ENCODE data around the gene SYPL1.

The SYPL1 gene

DNA sequence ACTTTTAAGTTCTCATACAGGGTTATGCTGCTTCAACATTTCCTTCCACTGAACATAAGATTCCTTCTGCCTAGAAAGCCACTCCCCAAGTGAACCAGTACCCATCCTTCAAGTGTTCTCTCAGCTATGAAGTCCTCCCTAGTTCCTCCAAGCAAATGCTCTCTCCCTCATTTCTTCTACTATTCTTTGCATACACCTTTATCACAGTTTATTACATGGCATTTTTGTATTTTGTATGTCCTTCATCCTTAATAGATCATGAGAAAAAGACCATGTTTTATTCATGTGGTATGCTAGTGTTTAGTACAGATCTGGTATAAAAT, 1.9 kb downstream of the SYPL1 start:
- Mint-ChIP-seq H3K4me3 (peak overlapping the region; percentile 31), H3K4me1 (peaks cover 69% of the 10 kb centered on the region), H3K9me3 (no peaks in the 10 kb centered on the region), H3K27me3 (no peaks in the 10 kb centered on the region), H3K27ac (peak overlapping the region; percentile 6), H3K36me3 (no peaks in the 10 kb centered on the region)

DNA sequence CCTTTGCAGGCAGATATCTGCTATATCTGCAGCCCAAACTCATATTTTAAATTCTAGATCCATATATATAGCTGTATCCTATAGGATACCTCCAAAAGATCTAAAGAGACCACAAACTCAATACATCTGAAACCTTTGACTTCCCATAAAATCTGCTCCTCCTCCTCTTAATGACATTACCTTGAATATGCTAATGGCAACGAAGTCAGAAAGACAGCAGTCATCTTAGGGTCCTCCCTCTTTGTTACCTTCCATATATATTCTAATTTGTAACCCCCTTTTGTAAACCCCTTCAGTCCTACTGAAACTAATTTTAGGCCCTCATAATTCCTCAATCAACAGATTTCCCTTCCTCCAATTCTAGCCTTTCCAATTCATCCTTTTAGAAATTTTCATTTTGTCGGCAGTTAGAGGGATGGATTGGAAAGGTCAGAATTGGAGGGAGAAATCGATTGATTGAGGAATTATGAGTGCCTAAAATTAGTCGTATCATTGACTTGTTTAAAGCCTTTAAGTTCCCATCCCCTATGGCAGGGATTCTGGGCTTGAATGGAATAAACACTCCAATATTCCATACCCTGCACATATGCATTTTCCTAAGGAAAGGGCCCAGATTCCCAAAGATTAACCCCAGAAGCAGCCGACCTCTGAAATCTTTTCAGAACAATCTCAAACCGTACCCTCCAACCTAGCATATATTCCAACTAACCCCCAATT, 2.4 kb downstream of the SYPL1 start:
- Mint-ChIP-seq H3K9me3 (no peaks in the 10 kb centered on the region), H3K27me3 (no peaks in the 10 kb centered on the region), H3K4me3 (peak overlapping the region; percentile 31), H3K36me3 (no peaks in the 10 kb centered on the region), H3K4me1 (peaks cover 69% of the 10 kb centered on the region), H3K27ac (peak overlapping the region; percentile 1)

DNA sequence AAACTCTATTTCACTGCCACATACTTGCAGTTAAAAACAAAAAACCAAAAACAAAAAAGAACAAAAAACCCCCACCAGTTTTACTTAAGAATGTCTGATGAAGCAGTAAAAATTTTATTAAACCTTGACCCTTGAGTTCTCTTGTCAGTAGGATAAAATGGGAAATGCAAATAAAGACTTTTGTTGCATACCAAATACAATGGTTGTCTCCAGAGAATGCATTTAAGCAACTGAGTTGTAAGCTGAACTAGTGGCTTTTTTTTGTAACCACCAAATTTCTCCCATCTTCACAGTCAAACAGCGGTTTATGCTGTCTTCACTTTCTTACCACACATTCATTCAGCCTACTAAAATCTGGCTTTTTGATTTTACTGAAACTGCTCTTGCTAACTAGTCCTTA, 3.1 kb downstream of the SYPL1 start:
- H3K36me3 Mint-ChIP-seq, result no peaks in the 10 kb centered on the region
- peaks cover 67% of the 10 kb centered on the region for H3K4me1 Mint-ChIP-seq
- H3K9me3 Mint-ChIP-seq, result no peaks in the 10 kb centered on the region
- H3K27ac Mint-ChIP-seq, result no peak overlapping the region
- H3K27me3 Mint-ChIP-seq, result no peaks in the 10 kb centered on the region
- peak overlapping the region; percentile 6 for H3K4me3 Mint-ChIP-seq

DNA sequence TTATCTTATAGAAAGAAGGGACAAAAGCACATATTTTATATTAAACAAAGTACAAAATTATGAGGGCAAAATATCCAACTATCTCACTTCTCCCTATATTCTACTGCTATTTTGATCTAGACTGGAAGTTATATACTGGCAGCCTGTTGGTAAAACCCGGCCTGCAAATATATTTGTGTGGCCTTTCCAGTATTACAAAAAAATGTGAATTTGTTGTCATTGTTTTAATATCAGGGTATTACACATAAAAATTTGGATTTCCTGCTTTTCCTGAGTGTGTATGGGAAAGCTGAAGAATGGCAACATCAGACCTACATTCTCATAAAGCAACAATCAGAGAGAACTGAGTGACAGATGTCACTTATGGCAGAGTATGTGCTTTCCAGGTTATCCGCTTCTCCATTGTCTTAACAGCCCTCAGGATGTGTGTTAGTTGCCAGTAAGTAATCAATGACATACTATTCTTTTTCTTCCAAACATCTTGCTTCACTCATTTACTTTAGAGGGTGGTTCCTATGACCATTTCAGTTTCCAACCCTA, 7.3 kb downstream of the SYPL1 start:
- H3K4me3 Mint-ChIP-seq, result no peak overlapping the region
- H3K4me1 Mint-ChIP-seq, result peaks cover 75% of the 10 kb centered on the region
- H3K27me3 Mint-ChIP-seq, result no peaks in the 10 kb centered on the region
- peak overlapping the region; percentile 37 for H3K27ac Mint-ChIP-seq
- no peaks in the 10 kb centered on the region for H3K9me3 Mint-ChIP-seq
- peaks cover under 1% of the 10 kb centered on the region for H3K36me3 Mint-ChIP-seq

DNA sequence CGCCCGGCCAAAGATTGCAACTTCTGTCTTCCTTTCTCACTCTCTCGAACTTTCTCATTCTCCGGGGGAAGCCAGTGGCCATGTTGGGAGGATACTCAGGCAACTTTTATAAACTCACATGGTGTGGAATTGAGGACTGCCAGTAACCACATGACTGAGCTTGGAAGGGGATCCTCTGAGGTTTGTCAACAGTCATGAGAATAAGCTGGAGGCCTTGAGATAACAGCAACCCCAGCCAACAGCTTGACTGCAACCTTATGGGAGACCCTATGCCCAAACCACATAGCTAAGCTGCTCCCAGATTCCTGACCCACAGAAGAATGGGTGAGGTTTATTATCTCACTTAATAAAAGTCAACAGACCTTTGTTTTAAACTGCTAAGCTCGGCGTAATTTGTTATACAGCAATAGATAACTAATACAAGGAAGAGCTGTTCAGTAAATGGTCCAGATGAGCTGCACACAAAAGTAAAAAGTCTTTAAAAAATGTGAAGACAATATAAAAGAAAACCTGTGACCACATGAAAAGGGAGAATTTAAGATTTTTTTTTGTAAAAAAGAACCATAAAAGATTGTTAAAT, 9.6 kb downstream of the SYPL1 start:
- Mint-ChIP-seq H3K27ac (no peak overlapping the region), H3K27me3 (no peaks in the 10 kb centered on the region), H3K36me3 (peaks cover 5% of the 10 kb centered on the region), H3K4me1 (peaks cover 70% of the 10 kb centered on the region), H3K9me3 (no peaks in the 10 kb centered on the region), H3K4me3 (no peak overlapping the region)

DNA sequence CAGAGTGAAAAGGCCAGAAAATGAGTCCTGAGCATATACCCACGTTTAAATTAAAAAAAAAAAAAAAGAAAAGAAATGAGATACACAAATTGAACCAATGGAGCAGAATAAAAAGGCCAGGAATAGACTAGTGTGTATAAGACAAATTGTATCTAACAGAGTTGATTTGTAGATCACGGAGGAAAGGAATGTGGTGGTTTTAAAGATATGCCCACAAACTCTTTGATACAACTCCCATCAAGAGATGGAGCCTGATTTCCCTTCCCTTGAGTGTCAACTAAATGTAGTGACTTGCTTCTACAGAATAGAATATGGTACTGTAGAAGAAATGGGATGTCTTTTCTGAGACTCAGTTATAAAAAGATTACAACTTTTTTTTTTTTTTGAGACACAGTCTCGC, 10.4 kb downstream of the SYPL1 start:
- Mint-ChIP-seq H3K36me3 (peaks cover 5% of the 10 kb centered on the region), H3K4me1 (peaks cover 70% of the 10 kb centered on the region)

DNA sequence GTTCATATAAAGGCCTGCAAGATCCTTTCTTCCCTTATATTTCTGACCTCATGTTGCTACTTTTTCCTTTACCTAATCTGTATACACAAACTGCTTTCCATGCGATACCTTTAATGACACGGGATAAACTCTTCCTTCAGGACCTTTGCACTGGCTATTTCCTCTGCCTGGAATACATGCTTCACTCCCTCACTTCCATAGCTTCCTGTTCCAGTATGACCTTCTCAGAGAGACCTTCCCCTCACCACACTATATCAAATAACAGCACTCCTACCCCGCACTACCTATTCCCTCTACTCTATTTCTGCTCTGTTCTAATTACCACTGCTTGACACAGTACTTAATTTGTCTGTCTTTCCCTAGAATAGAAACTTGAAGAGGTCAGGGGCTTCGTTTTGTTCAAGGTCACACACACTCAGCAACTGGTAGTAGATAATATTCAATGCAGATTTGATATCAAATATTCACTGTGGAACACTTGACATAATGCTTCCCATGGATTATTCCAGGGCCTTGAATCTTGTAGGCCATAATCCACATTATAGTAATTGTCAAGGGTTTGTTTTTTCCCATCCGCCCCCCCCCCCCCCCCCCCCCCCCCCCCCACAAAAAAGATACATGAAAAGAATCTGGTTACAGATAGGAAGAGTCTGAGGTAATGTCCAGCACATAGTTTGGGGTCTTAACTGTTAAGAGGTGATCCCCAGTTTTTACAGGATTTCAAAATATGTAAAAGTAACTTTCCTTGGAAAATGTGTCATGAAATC, 11.1 kb downstream of the SYPL1 start:
- Mint-ChIP-seq H3K4me1 (peaks cover 68% of the 10 kb centered on the region), H3K4me3 (no peak overlapping the region), H3K27me3 (no peaks in the 10 kb centered on the region), H3K9me3 (no peaks in the 10 kb centered on the region), H3K36me3 (peaks cover 5% of the 10 kb centered on the region), H3K27ac (peak overlapping the region; percentile 20)

More for the DNA sequence above, 10.4 kb downstream of the SYPL1 start:
- Mint-ChIP-seq H3K27ac (no peak overlapping the region), H3K4me3 (no peak overlapping the region), H3K9me3 (no peaks in the 10 kb centered on the region), H3K27me3 (no peaks in the 10 kb centered on the region)

DNA sequence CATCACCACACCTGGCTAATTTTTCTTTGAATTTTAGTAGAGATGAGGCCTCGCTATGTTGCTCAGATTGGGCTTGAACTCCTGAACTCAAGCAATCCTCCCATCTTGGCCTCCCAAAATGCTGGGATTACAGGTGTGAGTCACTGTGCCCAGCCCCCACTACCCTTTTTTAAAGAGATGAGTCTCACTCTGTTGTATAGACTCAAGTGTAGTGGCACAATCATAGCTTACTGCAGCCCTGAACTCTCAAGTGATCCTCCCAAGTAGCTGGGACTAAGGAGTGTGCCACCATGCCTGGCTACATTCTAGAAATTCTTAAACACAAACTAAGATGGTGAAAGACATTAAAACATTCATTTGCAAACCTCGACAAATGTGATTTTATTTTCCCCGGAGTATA, 12.6 kb downstream of the SYPL1 start:
- Mint-ChIP-seq H3K27ac (peak overlapping the region; percentile 30), H3K4me1 (peaks cover 54% of the 10 kb centered on the region), H3K4me3 (no peak overlapping the region), H3K27me3 (no peaks in the 10 kb centered on the region), H3K9me3 (no peaks in the 10 kb centered on the region), H3K36me3 (peaks cover 7% of the 10 kb centered on the region)

DNA sequence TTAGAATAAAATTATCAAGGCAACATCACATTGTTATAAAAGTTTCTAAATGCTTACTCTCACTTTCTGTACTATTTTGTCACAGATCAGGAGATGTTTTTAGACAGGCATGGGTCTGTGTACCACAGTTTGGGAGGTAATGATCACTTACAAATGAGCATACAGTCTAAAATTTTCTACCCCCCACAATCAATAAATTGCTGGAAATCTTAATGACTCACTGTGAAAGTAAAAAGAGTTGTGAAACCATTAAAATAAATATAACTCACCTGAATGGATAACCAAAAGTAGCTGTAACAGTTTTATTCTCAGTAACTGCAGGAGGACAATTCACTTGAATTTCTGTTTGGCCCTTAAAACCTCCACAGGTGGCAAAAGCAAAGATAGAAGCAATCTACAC, 13.2 kb downstream of the SYPL1 start:
- H3K9me3 Mint-ChIP-seq, result no peaks in the 10 kb centered on the region
- peak overlapping the region; percentile 0 for H3K4me3 Mint-ChIP-seq
- no peak overlapping the region for H3K27ac Mint-ChIP-seq
- H3K4me1 Mint-ChIP-seq, result peaks cover 51% of the 10 kb centered on the region
- H3K36me3 Mint-ChIP-seq, result peaks cover 7% of the 10 kb centered on the region
- H3K27me3 Mint-ChIP-seq, result no peaks in the 10 kb centered on the region

DNA sequence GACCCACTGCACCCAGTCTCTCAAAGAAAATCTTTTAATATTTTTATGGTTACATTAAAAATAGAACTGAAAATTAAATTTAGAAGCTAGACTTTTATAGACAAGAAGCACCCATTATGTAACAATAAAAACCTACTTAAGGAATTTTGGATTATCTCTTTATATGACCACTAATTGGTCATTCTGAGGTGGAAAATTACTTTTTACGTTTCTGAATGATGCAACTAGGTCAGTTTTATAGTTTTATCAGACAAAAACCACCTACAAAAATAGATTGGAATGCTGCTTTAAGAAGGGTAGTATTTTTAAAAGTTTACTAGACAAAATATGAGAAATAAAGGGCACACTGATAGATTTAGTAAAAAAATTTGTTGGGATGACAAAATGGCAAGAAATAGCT, 16.5 kb downstream of the SYPL1 start:
- H3K4me1 Mint-ChIP-seq, result peaks cover 36% of the 10 kb centered on the region
- no peaks in the 10 kb centered on the region for H3K27me3 Mint-ChIP-seq
- H3K36me3 Mint-ChIP-seq, result peaks cover 20% of the 10 kb centered on the region
- no peak overlapping the region for H3K4me3 Mint-ChIP-seq
- H3K9me3 Mint-ChIP-seq, result no peaks in the 10 kb centered on the region
- H3K27ac Mint-ChIP-seq, result no peak overlapping the region

DNA sequence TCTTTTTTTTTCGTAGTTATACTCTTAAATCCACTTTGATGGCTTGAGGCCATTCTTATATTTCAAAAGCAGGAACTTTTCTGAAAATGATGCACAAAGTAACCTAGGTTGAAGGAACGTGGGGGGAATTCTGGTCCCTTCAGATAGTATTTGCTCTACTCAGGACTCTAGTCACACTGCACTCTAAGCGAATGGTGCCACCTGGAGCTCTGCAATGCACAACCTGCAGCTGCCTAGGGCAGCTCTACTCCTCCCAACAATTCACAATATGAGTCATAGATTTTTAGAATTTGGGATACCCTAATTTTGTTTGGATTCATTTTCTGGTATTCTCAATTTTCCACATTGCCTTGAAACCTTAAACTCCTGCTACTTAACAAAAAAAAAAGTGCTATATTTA, 17.3 kb downstream of the SYPL1 start:
- peaks cover 23% of the 10 kb centered on the region for H3K36me3 Mint-ChIP-seq
- H3K9me3 Mint-ChIP-seq, result no peaks in the 10 kb centered on the region
- H3K4me1 Mint-ChIP-seq, result peaks cover 35% of the 10 kb centered on the region
- H3K27me3 Mint-ChIP-seq, result no peaks in the 10 kb centered on the region
- no peak overlapping the region for H3K4me3 Mint-ChIP-seq
- H3K27ac Mint-ChIP-seq, result no peak overlapping the region

DNA sequence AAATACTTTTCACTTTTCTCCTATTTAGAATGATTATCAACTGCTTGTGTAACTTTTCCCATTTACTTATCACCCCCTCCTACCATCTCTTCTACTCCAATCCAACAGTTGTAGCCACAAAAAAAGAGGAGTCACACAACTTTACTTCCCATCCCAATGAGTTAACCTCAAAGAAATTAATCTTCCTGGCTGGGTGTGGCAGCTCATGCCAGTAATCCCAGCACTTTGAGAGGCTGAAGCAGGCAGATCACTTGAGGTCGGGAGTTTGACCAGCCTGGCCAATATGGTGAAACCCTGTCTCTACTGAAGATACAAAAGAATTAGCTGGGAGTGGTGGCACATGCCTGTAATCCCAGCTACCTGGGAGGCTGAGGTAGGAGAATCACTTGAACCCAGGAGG, 19.9 kb downstream of the SYPL1 start:
- H3K4me3 Mint-ChIP-seq, result no peak overlapping the region
- H3K9me3 Mint-ChIP-seq, result no peaks in the 10 kb centered on the region
- H3K27me3 Mint-ChIP-seq, result no peaks in the 10 kb centered on the region
- H3K4me1 Mint-ChIP-seq, result peaks cover 30% of the 10 kb centered on the region
- H3K36me3 Mint-ChIP-seq, result peaks cover 26% of the 10 kb centered on the region
- H3K27ac Mint-ChIP-seq, result peak overlapping the region; percentile 43

DNA sequence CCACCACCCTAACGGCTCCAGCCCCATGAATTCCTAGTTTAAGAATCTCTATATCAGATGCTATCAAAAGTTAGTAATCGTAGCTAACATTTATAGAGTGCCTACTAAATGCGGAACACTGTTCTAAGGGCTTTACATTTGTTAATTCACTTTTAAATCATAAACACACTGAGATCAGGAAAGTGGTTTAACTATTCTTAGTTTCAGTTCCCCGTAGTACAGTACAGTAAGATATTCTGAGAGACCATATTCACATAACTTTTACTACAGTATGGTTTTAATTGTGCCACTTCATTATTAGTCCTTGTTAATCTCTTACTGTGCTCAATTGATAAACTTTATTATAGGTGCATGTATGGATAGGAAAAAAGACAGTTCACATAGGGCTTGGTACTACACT, 22.5 kb downstream of the SYPL1 start:
- H3K4me1 Mint-ChIP-seq, result peaks cover 40% of the 10 kb centered on the region
- peak overlapping the region; percentile 71 for H3K27ac Mint-ChIP-seq
- peaks cover 24% of the 10 kb centered on the region for H3K36me3 Mint-ChIP-seq
- H3K4me3 Mint-ChIP-seq, result no peak overlapping the region
- H3K27me3 Mint-ChIP-seq, result no peaks in the 10 kb centered on the region
- H3K9me3 Mint-ChIP-seq, result no peaks in the 10 kb centered on the region

DNA sequence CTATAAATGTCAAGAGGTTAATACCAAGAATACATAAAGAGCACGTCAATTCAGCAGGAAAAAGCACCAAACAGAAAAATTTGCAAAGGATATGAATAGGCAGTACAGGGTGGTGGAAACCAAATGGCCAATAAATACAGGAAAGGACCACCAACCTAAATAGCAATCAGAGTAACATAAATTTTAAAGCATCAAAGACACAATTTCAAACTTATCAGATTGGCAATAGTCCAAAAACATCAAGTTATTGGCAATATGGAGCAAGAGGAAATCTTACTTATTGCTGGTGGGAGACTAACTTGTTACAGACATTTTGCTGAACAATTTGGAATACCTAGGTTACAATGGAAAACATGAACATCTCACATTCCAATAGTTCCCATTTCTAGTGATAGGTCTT, 24.1 kb downstream of the SYPL1 start:
- peaks cover 24% of the 10 kb centered on the region for H3K36me3 Mint-ChIP-seq
- H3K27ac Mint-ChIP-seq, result no peak overlapping the region
- no peaks in the 10 kb centered on the region for H3K27me3 Mint-ChIP-seq
- H3K4me3 Mint-ChIP-seq, result no peak overlapping the region
- no peaks in the 10 kb centered on the region for H3K9me3 Mint-ChIP-seq
- peaks cover 47% of the 10 kb centered on the region for H3K4me1 Mint-ChIP-seq

DNA sequence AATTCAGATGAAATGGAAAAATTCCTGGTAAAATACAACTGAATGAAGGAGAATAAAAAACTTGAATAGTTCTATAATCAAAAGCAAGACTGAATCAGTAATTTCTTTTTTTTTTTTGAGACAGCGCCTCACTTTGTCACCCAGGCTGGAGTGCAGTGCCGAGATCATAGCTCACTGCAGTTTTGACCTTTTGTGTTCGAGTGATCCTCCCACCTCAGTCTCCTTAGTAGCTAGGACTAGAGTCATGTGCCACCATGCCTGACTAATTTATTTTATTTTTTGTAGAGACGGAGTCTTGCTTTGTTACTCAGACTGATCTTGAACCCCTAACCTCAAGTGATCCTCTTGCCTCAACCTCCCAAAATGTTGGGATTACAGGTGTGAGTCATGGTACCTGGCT, 26.1 kb downstream of the SYPL1 start:
- Mint-ChIP-seq H3K4me1 (peaks cover 36% of the 10 kb centered on the region), H3K4me3 (no peak overlapping the region), H3K27ac (no peak overlapping the region)

DNA sequence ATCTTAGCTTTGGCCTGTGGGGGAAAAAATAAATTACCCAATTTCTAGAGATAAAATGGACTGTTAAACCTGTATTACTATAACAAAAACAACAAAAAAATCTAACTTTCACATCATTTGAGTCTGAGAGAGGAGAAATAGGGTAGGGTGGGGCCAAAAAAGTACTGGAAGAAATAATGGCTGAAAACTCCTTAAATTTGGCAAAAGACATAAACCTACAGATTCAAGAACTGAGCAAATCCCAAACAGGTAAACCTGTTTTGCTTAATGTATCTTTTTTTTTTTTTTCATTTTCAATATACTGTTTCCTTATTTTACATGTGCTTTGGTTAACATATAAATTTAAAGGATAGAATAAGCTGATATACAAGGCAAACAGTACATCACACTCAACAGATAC, 27.1 kb downstream of the SYPL1 start:
- no peaks in the 10 kb centered on the region for H3K9me3 Mint-ChIP-seq
- H3K4me3 Mint-ChIP-seq, result no peak overlapping the region
- H3K27ac Mint-ChIP-seq, result no peak overlapping the region
- peaks cover 30% of the 10 kb centered on the region for H3K4me1 Mint-ChIP-seq
- peaks cover 10% of the 10 kb centered on the region for H3K36me3 Mint-ChIP-seq
- H3K27me3 Mint-ChIP-seq, result no peaks in the 10 kb centered on the region

More for the DNA sequence above, 26.1 kb downstream of the SYPL1 start:
- H3K27me3 Mint-ChIP-seq, result no peaks in the 10 kb centered on the region
- peaks cover 14% of the 10 kb centered on the region for H3K36me3 Mint-ChIP-seq
- H3K9me3 Mint-ChIP-seq, result no peaks in the 10 kb centered on the region
